ENCODE results near the gene EXD1.
"Not testable (repeated sequence)": the region's sequence is repeated elsewhere in the genome, so short reads cannot be mapped to it uniquely, and the experiment has no call there.

The EXD1 gene

GRCh38 chr15:41135580-41135979 is 95.0 kb downstream of the EXD1 start:
- not testable (repeated sequence) for DNase-seq

DNA sequence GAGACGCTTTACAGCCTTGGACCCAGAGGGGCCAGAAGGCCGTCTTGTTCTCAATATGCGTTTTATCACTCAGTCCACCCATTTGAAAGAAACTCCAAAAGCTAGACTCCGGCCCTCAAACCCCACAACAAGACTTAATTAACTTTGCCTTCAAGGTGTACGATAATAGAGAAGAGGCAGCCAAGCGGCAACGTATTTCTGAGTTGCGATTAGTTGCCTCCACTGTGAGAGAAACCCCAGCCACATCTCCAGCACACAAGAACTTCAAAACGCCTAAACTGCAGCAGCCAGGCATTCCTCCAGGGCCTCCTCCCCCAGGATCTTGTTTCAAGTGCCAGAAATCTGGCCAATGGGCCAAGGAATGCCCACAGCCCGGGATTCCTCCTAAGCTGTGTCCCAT is 97.1 kb downstream of the EXD1 start:
- no peak for DNase-seq
